ENCODE measurements around the gene AKR1C1.

DNA sequence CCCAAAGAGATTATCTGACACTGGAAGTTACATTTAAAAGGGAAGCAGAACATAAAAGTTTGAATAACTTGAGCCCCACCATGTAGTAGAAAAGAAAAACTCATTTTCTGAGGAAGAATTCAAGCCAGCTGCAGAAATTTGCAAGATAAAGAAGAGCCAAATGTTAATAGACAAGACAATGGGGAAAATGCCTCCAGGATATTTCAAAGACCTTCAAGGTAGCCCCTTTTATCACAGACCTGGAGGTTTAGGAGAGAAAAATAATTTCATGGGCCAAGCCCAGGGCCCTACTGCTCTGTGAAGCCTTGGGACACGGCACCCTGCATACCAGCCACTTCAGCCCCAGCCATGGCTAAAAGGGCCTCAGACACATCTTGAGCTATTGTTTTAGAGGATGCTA, 18.4 kb upstream of the AKR1C1 start:
- TF ChIP-seq SP1 (IDR thresholded peaks at IDR 0.05) (no peak), ARNT (IDR thresholded peaks at IDR 0.05) (no peak), ELF4 (IDR thresholded peaks at IDR 0.05) (no peak), FOXA1 (IDR thresholded peaks at IDR 0.05) (no peak), TARDBP (IDR thresholded peaks at IDR 0.05) (no peak), CTBP1 (IDR thresholded peaks at IDR 0.05; ENCODE audit: borderline replicate concordance) (no peak), BHLHE40 (IDR thresholded peaks at IDR 0.05; ENCODE audit: borderline replicate concordance) (no peak), NFRKB (IDR thresholded peaks at IDR 0.05) (no peak), FOXM1 (IDR thresholded peaks at IDR 0.05; ENCODE audit: borderline replicate concordance) (no peak), LEF1 (IDR thresholded peaks at IDR 0.05; ENCODE audit: borderline replicate concordance) (no peak), FOXK2 (IDR thresholded peaks at IDR 0.05) (no peak), L3MBTL2 (conservative IDR thresholded peaks at IDR 0.05) (no peak), ZNF384 (IDR thresholded peaks at IDR 0.05) (no peak), SUZ12 (IDR thresholded peaks at IDR 0.05) (no peak)

Measured in HEK293T (cell line).